Large intestine (tissue), 3 donors: ENCODE data around the gene WDR5. TPM values are rescaled to one million over a fixed set of nuclear protein-coding genes. Genes with fewer than 3 reads are reported as not detected.

ENCODE experiments used
- DNase-seq, 2 donors: peaks; one replicate each; pipeline versions ENCODE4 v3.0.0 to v3.0.0-alpha.2; 2013
- H3K27ac ChIP-seq: one replicate; pipeline ENCODE4 v1.5.1; 2013; ENCODE audit warnings: low read length
- H3K27me3 ChIP-seq: 2 replicates; pipeline ENCODE4 v1.6.1; 2013; ENCODE audit warnings: low read length; ENCODE audit not compliant: control insufficient read depth, insufficient read depth
- H3K36me3 ChIP-seq: 2 replicates; pipeline ENCODE4 v1.6.1; 2013; ENCODE audit warnings: low read length; ENCODE audit not compliant: control insufficient read depth, insufficient read depth
- H3K4me1 ChIP-seq: one replicate; pipeline ENCODE4 v1.6.1; 2013; ENCODE audit warnings: low read length; ENCODE audit not compliant: control insufficient read depth, insufficient read depth
- H3K4me3 ChIP-seq: one replicate; pipeline ENCODE4 v1.5.1; 2013; ENCODE audit warnings: low read length
- H3K9me3 ChIP-seq: one replicate; pipeline ENCODE4 v1.6.1; 2013; ENCODE audit warnings: mild to moderate bottlenecking, low read depth, low read length, moderate library complexity; ENCODE audit not compliant: control insufficient read depth
- WGBS: methylation state at CpG from one replicate; pipeline ENCODE4 v1.1.5; 2013; ENCODE audit warnings: low lambda C conversion rate; ENCODE audit not compliant: insufficient coverage; 5-methylcytosine and 5-hydroxymethylcytosine counted together
- polyA plus RNA-seq: library from polyadenylated mRNA; unstranded; fragments of 120-200 nt; gene quantifications from one replicate; pipeline ENCODE4 v1.2.1, GENCODE V29; 2013

The WDR5 gene
- polyA plus RNA-seq, 1 donor: 30.4 TPM

GRCh38 chr9:134174073-134174449, 38.2 kb downstream of the WDR5 start:
- Histone ChIP-seq H3K36me3 (no peaks in the 10 kb centered on the region), H3K4me1 (peaks cover 20% of the 10 kb centered on the region), H3K4me3 (no peak overlapping the region), H3K27ac (no peak overlapping the region), H3K27me3 (peaks cover 17% of the 10 kb centered on the region), H3K9me3 (no peaks in the 10 kb centered on the region)
- WGBS: no CpG with 5 or more reads among the region's 9 CpGs
- DNase-seq: no peak

- no peak overlapping the region for H3K4me3 ChIP-seq
- DNase-seq: no peak
- H3K9me3 ChIP-seq: no peaks in the 10 kb centered on the region
- H3K36me3 ChIP-seq: no peaks in the 10 kb centered on the region
- H3K27ac ChIP-seq: no peak overlapping the region
- H3K27me3 ChIP-seq: peaks cover 17% of the 10 kb centered on the region
- H3K4me1 ChIP-seq: peaks cover 20% of the 10 kb centered on the region
- WGBS: no CpG with 5 or more reads among the region's 19 CpGs
These were observed 38.8 kb downstream of the WDR5 start for GRCh38 chr9:134174526-134175290.

- no peak overlapping the region for H3K27ac ChIP-seq
- H3K36me3 ChIP-seq: no peaks in the 10 kb centered on the region
- H3K4me1 ChIP-seq: peaks cover 20% of the 10 kb centered on the region
- no peak for DNase-seq
- H3K4me3 ChIP-seq: no peak overlapping the region
- H3K9me3 ChIP-seq: no peaks in the 10 kb centered on the region
- H3K27me3 ChIP-seq: peaks cover 17% of the 10 kb centered on the region
- no CpG with 5 or more reads among the region's 20 CpGs for WGBS
These were observed 39.5 kb downstream of the WDR5 start for GRCh38 chr9:134175291-134175807.

GRCh38 chr9:134175808-134176598, 40.1 kb downstream of the WDR5 start:
- no peak overlapping the region for H3K27ac ChIP-seq
- peaks cover 17% of the 10 kb centered on the region for H3K27me3 ChIP-seq
- no peaks in the 10 kb centered on the region for H3K9me3 ChIP-seq
- no peaks in the 10 kb centered on the region for H3K36me3 ChIP-seq
- no peak for DNase-seq
- H3K4me1 ChIP-seq: peaks cover 20% of the 10 kb centered on the region
- no CpG with 5 or more reads among the region's 35 CpGs for WGBS
- H3K4me3 ChIP-seq: no peak overlapping the region

GRCh38 chr9:134176599-134176968, 40.7 kb downstream of the WDR5 start:
- DNase-seq: no peak
- H3K4me3 ChIP-seq: no peak overlapping the region
- H3K27ac ChIP-seq: no peak overlapping the region
- H3K9me3 ChIP-seq: no peaks in the 10 kb centered on the region
- H3K36me3 ChIP-seq: no peaks in the 10 kb centered on the region
- peaks cover 20% of the 10 kb centered on the region for H3K4me1 ChIP-seq
- peaks cover 17% of the 10 kb centered on the region for H3K27me3 ChIP-seq
- WGBS: 69% methylated on average over 3 of the region's 6 CpGs

GRCh38 chr9:134177186-134177585, 41.3 kb downstream of the WDR5 start:
- Histone ChIP-seq H3K27ac (no peak overlapping the region), H3K9me3 (no peaks in the 10 kb centered on the region), H3K4me1 (peaks cover 14% of the 10 kb centered on the region), H3K36me3 (no peaks in the 10 kb centered on the region), H3K27me3 (peaks cover 17% of the 10 kb centered on the region), H3K4me3 (no peak overlapping the region)
- no peak for DNase-seq
- WGBS: no CpG with 5 or more reads among the region's 17 CpGs

- Histone ChIP-seq H3K36me3 (no peaks in the 10 kb centered on the region), H3K4me3 (no peak overlapping the region), H3K9me3 (peaks cover 4% of the 10 kb centered on the region), H3K4me1 (peaks cover 8% of the 10 kb centered on the region), H3K27me3 (peaks cover 17% of the 10 kb centered on the region), H3K27ac (no peak overlapping the region)
- WGBS: no CpG with 5 or more reads among the region's 28 CpGs
- no peak for DNase-seq
These were observed 41.9 kb downstream of the WDR5 start for GRCh38 chr9:134177624-134178393.

GRCh38 chr9:134178394-134178767, 42.5 kb downstream of the WDR5 start:
- DNase-seq: no peak
- Histone ChIP-seq H3K4me1 (peaks cover 7% of the 10 kb centered on the region), H3K9me3 (peaks cover 6% of the 10 kb centered on the region)

GRCh38 chr9:134178768-134179551, 43.1 kb downstream of the WDR5 start:
- H3K4me3 ChIP-seq: no peak overlapping the region
- peaks cover 6% of the 10 kb centered on the region for H3K9me3 ChIP-seq
- H3K36me3 ChIP-seq: no peaks in the 10 kb centered on the region
- DNase-seq: no peak
- no peak overlapping the region for H3K27ac ChIP-seq
- peaks cover 17% of the 10 kb centered on the region for H3K27me3 ChIP-seq
- H3K4me1 ChIP-seq: peaks cover 7% of the 10 kb centered on the region
- no CpG with 5 or more reads among the region's 30 CpGs for WGBS

More at GRCh38 chr9:134178394-134178767, 42.5 kb downstream of the WDR5 start:
- no peak overlapping the region for H3K4me3 ChIP-seq
- peaks cover 17% of the 10 kb centered on the region for H3K27me3 ChIP-seq
- H3K36me3 ChIP-seq: no peaks in the 10 kb centered on the region
- WGBS: no CpG with 5 or more reads among the region's 9 CpGs
- no peak overlapping the region for H3K27ac ChIP-seq

GRCh38 chr9:134179595-134179917, 43.7 kb downstream of the WDR5 start:
- no peak for DNase-seq
- Histone ChIP-seq H3K36me3 (no peaks in the 10 kb centered on the region), H3K4me1 (peaks cover 7% of the 10 kb centered on the region), H3K4me3 (no peak overlapping the region), H3K27me3 (peaks cover 17% of the 10 kb centered on the region), H3K27ac (no peak overlapping the region), H3K9me3 (peaks cover 6% of the 10 kb centered on the region)
- 60% methylated on average over 1 of the region's 6 CpGs for WGBS
